Esophagus muscularis mucosa (tissue), 4 donors: ENCODE results near the gene MYH6. TPM values are rescaled to one million over a fixed set of nuclear protein-coding genes. Genes with fewer than 3 reads are reported as not detected.
A peak's percentile ranks its signal among the peaks of the same experiment; 100 is the strongest.

Experiments
- DNase-seq: peaks from one replicate; pipeline ENCODE4 v3.0.0-alpha.2; 2017; ENCODE audit errors: extremely low spot score
- H3K27ac ChIP-seq, 4 donors: fragments of 200-600 bp; sonication (generic); replicated peaks in 1 of 4; 1 replicate in 3 of 4; 2 replicates in 1 of 4; pipeline ENCODE4 v1.5.1; 2016 to 2019; ENCODE audit warnings: mild to moderate bottlenecking in 1 of 4
- H3K27me3 ChIP-seq, 4 donors: fragments of 200-600 bp; sonication (generic); one replicate each; pipeline versions ENCODE4 v1.5.1 to v1.6.0; 2016 to 2019
- H3K36me3 ChIP-seq, 4 donors: fragments of 200-600 bp; sonication (generic); one replicate each; pipeline ENCODE4 v1.5.1; 2016 to 2019
- H3K4me1 ChIP-seq, 4 donors: fragments of 200-600 bp; sonication (generic); one replicate each; pipeline ENCODE4 v1.5.1; 2016 to 2019
- H3K4me3 ChIP-seq, 4 donors: fragments of 200-600 bp; sonication (generic); 1 replicate in 2 of 4; 2 replicates in 2 of 4; pipeline ENCODE4 v1.5.1; 2016 to 2019; ENCODE audit warnings: mild to moderate bottlenecking in 4 of 4, moderate library complexity in 1 of 4
- H3K9me3 ChIP-seq, 4 donors: fragments of 200-600 bp; sonication (generic); 1 replicate in 3 of 4; 2 replicates in 1 of 4; pipeline ENCODE4 v1.5.1; 2016 to 2019
- CTCF ChIP-seq, 3 experiments: fragments of 200-600 bp in 2 of 3; fragments of 450-650 bp in 1 of 3; sonication (generic) in 2 of 3; IDR thresholded peaks; one replicate each; pipeline ENCODE4 v1.5.1; 2017 to 2019; ENCODE audit warnings: antibody characterized with exemption in 3 of 3, mild to moderate bottlenecking in 2 of 3, moderate library complexity in 1 of 3
- EP300 ChIP-seq: sonication (generic); formaldehyde crosslinking; IDR thresholded peaks from one replicate; pipeline ENCODE4 v1.6.1; 2017; ENCODE audit warnings: antibody characterized with exemption
- POLR2A ChIP-seq: fragments of 450-650 bp; IDR thresholded peaks from one replicate; pipeline ENCODE4 v1.6.1; 2017; ENCODE audit warnings: antibody characterized with exemption, moderate library complexity, mild to moderate bottlenecking, low read depth
- POLR2AphosphoS5 ChIP-seq, 2 donors: sonication (generic); formaldehyde crosslinking; IDR thresholded peaks; one replicate each; pipeline ENCODE4 v1.6.1; 2017; ENCODE audit warnings: antibody characterized with exemption in 2 of 2
- WGBS: methylation state at CpG from one replicate; pipeline ENCODE4 v1.1.5; 2018; 5-methylcytosine and 5-hydroxymethylcytosine counted together
- intact Hi-C: fragments of 100-400 bp; cut with DNase I; formaldehyde crosslinking; loops from one replicate; pipeline ENCODE4 v1.15.1; 2023
- total RNA-seq, 4 donors: library from RNA; depleted of rRNA; stranded (reverse); fragments of >200 nt; gene quantifications; one replicate each; pipeline versions ENCODE4 v1.1.0 to v1.2.1, GENCODE V29; 2016

MYH6 gene
- total RNA-seq, 4 donors from 2014 or later, result under 0.01 to 0.06 (median under 0.01) TPM; not detected in 1

GRCh38 chr14:23358042-23358441 is 50.0 kb downstream of the MYH6 start:
- WGBS, result 58% methylated on average over 3 of the region's 3 CpGs
- Histone ChIP-seq H3K27me3 (no peaks in the 10 kb centered on the region), H3K36me3 (peaks cover 0 to 47% (median 18%) of the 10 kb centered on the region in 4 donors), H3K4me3 (no peak overlapping the region), H3K9me3 (no peaks in the 10 kb centered on the region), H3K27ac (peak overlapping the region in 3 of 4 donors; percentile 4 to 55 (median 10)), H3K4me1 (peaks cover under 1 to 55% (median 49%) of the 10 kb centered on the region in 4 donors)
- intact Hi-C loops, result no loop called here
- no peak for DNase-seq
- no peak for TF ChIP-seq POLR2A
- TF ChIP-seq CTCF (IDR thresholded peaks at IDR 0.05), result no peak
- no peak for TF ChIP-seq POLR2AphosphoS5 (IDR thresholded peaks at IDR 0.05)
- TF ChIP-seq EP300, result no peak

GRCh38 chr14:23357261-23357660 is 50.8 kb downstream of the MYH6 start:
- no peaks in the 10 kb centered on the region for H3K9me3 ChIP-seq
- no peaks in the 10 kb centered on the region for H3K27me3 ChIP-seq
- WGBS, result 87% methylated on average over 4 of the region's 8 CpGs
- peaks cover 4 to 54% (median 49%) of the 10 kb centered on the region in 4 donors for H3K4me1 ChIP-seq
- no peak for DNase-seq
- intact Hi-C loops, result no loop called here
- H3K36me3 ChIP-seq, result peaks cover 0 to 47% (median 18%) of the 10 kb centered on the region in 4 donors
- H3K27ac ChIP-seq, result peak overlapping the region in 1 of 4 donors; percentile 14
- H3K4me3 ChIP-seq, result no peak overlapping the region
- TF ChIP-seq CTCF (IDR thresholded peaks at IDR 0.05), result no peak
- TF ChIP-seq POLR2AphosphoS5 (IDR thresholded peaks at IDR 0.05), result no peak
- no peak for TF ChIP-seq EP300
- TF ChIP-seq POLR2A, result no peak

GRCh38 chr14:23356662-23357061 is 51.4 kb downstream of the MYH6 start:
- no peak for TF ChIP-seq EP300
- Histone ChIP-seq H3K9me3 (no peaks in the 10 kb centered on the region), H3K27ac (no peak overlapping the region), H3K4me1 (peaks cover 9 to 54% (median 49%) of the 10 kb centered on the region in 4 donors), H3K27me3 (no peaks in the 10 kb centered on the region), H3K36me3 (peaks cover 0 to 47% (median 18%) of the 10 kb centered on the region in 4 donors), H3K4me3 (no peak overlapping the region)
- intact Hi-C loops, result no loop called here
- no peak for DNase-seq
- 91% methylated on average over 4 of the region's 4 CpGs for WGBS

- no peak overlapping the region for H3K27ac ChIP-seq
- H3K36me3 ChIP-seq, result peaks cover 0 to 47% (median 18%) of the 10 kb centered on the region in 4 donors
- WGBS, result 84% methylated on average over 6 of the region's 6 CpGs
- H3K4me3 ChIP-seq, result no peak overlapping the region
- intact Hi-C loops, result no loop called here
- TF ChIP-seq POLR2AphosphoS5 (IDR thresholded peaks at IDR 0.05) (peak in 1 of 2 donors; percentile 7), CTCF (IDR thresholded peaks at IDR 0.05) (no peak), POLR2A (no peak), EP300 (no peak)
- no peaks in the 10 kb centered on the region for H3K27me3 ChIP-seq
- H3K9me3 ChIP-seq, result no peaks in the 10 kb centered on the region
- no peak for DNase-seq
- peaks cover 10 to 51% (median 45%) of the 10 kb centered on the region in 4 donors for H3K4me1 ChIP-seq
These were observed 52.1 kb downstream of the MYH6 start for GRCh38 chr14:23355871-23356435.

- DNase-seq, result no peak
- H3K4me1 ChIP-seq, result peaks cover 10 to 42% (median 36%) of the 10 kb centered on the region in 4 donors
- H3K36me3 ChIP-seq, result peaks cover 0 to 39% (median 16%) of the 10 kb centered on the region in 4 donors
- no peak overlapping the region for H3K27ac ChIP-seq
- no peaks in the 10 kb centered on the region for H3K27me3 ChIP-seq
- intact Hi-C loops, result no loop called here
- 79% methylated on average over 6 of the region's 6 CpGs for WGBS
- TF ChIP-seq EP300 (no peak), POLR2AphosphoS5 (IDR thresholded peaks at IDR 0.05) (no peak), POLR2A (no peak), CTCF (IDR thresholded peaks at IDR 0.05) (no peak)
- H3K9me3 ChIP-seq, result no peaks in the 10 kb centered on the region
- H3K4me3 ChIP-seq, result no peak overlapping the region
These were observed 53.1 kb downstream of the MYH6 start for GRCh38 chr14:23354990-23355389.
